ENCODE measurements around the gene PFKL. TPM values are rescaled to one million over a fixed set of nuclear protein-coding genes. Genes with fewer than 3 reads are reported as not detected.

The PFKL gene
- total and polyA plus RNA-seq, 2 of the 8 experiments (the other 6 are each of a cell fraction or from before 2014, with no cell fraction given) = 80.2 to 82.3 TPM

GRCh38 chr21:44351535-44352252 lies 51.8 kb downstream of the PFKL start (continued):
- TF ChIP-seq, protein P1, sequence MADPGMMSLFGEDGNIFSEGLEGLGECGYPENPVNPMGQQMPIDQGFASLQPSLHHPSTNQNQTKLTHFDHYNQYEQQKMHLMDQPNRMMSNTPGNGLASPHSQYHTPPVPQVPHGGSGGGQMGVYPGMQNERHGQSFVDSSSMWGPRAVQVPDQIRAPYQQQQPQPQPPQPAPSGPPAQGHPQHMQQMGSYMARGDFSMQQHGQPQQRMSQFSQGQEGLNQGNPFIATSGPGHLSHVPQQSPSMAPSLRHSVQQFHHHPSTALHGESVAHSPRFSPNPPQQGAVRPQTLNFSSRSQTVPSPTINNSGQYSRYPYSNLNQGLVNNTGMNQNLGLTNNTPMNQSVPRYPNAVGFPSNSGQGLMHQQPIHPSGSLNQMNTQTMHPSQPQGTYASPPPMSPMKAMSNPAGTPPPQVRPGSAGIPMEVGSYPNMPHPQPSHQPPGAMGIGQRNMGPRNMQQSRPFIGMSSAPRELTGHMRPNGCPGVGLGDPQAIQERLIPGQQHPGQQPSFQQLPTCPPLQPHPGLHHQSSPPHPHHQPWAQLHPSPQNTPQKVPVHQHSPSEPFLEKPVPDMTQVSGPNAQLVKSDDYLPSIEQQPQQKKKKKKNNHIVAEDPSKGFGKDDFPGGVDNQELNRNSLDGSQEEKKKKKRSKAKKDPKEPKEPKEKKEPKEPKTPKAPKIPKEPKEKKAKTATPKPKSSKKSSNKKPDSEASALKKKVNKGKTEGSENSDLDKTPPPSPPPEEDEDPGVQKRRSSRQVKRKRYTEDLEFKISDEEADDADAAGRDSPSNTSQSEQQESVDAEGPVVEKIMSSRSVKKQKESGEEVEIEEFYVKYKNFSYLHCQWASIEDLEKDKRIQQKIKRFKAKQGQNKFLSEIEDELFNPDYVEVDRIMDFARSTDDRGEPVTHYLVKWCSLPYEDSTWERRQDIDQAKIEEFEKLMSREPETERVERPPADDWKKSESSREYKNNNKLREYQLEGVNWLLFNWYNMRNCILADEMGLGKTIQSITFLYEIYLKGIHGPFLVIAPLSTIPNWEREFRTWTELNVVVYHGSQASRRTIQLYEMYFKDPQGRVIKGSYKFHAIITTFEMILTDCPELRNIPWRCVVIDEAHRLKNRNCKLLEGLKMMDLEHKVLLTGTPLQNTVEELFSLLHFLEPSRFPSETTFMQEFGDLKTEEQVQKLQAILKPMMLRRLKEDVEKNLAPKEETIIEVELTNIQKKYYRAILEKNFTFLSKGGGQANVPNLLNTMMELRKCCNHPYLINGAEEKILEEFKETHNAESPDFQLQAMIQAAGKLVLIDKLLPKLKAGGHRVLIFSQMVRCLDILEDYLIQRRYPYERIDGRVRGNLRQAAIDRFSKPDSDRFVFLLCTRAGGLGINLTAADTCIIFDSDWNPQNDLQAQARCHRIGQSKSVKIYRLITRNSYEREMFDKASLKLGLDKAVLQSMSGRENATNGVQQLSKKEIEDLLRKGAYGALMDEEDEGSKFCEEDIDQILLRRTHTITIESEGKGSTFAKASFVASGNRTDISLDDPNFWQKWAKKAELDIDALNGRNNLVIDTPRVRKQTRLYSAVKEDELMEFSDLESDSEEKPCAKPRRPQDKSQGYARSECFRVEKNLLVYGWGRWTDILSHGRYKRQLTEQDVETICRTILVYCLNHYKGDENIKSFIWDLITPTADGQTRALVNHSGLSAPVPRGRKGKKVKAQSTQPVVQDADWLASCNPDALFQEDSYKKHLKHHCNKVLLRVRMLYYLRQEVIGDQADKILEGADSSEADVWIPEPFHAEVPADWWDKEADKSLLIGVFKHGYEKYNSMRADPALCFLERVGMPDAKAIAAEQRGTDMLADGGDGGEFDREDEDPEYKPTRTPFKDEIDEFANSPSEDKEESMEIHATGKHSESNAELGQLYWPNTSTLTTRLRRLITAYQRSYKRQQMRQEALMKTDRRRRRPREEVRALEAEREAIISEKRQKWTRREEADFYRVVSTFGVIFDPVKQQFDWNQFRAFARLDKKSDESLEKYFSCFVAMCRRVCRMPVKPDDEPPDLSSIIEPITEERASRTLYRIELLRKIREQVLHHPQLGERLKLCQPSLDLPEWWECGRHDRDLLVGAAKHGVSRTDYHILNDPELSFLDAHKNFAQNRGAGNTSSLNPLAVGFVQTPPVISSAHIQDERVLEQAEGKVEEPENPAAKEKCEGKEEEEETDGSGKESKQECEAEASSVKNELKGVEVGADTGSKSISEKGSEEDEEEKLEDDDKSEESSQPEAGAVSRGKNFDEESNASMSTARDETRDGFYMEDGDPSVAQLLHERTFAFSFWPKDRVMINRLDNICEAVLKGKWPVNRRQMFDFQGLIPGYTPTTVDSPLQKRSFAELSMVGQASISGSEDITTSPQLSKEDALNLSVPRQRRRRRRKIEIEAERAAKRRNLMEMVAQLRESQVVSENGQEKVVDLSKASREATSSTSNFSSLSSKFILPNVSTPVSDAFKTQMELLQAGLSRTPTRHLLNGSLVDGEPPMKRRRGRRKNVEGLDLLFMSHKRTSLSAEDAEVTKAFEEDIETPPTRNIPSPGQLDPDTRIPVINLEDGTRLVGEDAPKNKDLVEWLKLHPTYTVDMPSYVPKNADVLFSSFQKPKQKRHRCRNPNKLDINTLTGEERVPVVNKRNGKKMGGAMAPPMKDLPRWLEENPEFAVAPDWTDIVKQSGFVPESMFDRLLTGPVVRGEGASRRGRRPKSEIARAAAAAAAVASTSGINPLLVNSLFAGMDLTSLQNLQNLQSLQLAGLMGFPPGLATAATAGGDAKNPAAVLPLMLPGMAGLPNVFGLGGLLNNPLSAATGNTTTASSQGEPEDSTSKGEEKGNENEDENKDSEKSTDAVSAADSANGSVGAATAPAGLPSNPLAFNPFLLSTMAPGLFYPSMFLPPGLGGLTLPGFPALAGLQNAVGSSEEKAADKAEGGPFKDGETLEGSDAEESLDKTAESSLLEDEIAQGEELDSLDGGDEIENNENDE (IDR thresholded peaks at IDR 0.05; ENCODE audit: insufficient replicate concordance, low read length) = no peak
- TF ChIP-seq POU5F1 (IDR thresholded peaks at IDR 0.05; ENCODE audit: low read depth, low read length) (no peak), RXRA (IDR thresholded peaks at IDR 0.05; ENCODE audit: insufficient read depth, low read depth, low read length) (no peak), ZNF274 (IDR thresholded peaks at IDR 0.05; ENCODE audit: borderline replicate concordance, extremely low read depth, low read length) (no peak), SIX5 (IDR thresholded peaks at IDR 0.05; ENCODE audit: low read depth, low read length) (no peak), PHF8 (conservative IDR thresholded peaks at IDR 0.05; ENCODE audit: low read depth, low read length) (no peak), BCL11A (IDR thresholded peaks at IDR 0.05; ENCODE audit: low read depth in 2 of 2, low read length in 2 of 2) (no peak), SP4 (IDR thresholded peaks at IDR 0.05; ENCODE audit: low read length) (no peak), MAFK (IDR thresholded peaks at IDR 0.05; ENCODE audit: low read depth, low read length) (no peak), CBX5 (IDR thresholded peaks at IDR 0.05; ENCODE audit: low read depth, low read length) (no peak), KDM4A (IDR thresholded peaks at IDR 0.05; ENCODE audit: low read depth, low read length, severe bottlenecking) (no peak)

Measured in H1 (cell line).